ENCODE data around the gene ABLIM2.

Gene ABLIM2

DNA sequence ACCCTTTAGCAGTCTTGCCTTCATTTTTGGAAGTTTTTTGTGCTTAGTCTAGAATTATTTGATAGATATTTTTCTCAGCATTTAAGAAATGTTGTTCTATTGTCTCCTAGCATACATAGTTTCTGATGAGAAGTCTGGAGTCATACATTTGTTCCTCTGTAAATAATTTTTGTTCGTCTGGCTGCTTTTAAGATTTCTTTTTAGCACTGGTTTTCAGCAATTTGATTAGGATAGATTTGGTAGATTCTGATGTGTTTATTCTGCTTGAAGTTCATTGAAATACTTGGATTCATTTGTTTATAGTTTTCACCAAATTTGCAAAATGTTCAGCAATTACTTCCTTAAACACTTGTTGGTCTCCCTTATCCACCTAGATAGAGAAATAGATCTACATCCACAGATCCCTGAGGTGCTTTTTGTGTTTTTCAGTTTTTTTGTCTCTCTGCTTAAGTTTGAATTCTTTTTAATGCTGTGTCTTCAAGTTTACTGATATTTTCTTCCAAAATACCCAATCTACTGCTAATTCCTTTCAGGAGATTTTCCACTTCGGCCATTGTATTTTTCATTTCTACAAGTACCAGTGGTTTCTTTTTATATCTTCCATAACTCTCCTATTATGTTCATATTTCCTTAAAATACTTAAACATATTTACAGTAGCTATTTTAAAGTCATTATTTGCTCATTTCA is 64.9 kb downstream of the ABLIM2 start:
- Histone ChIP-seq H3K4me3 (ENCODE audit: low read length) (no peak overlapping the region), H3K27ac (ENCODE audit: low read depth, low read length) (no peak overlapping the region), H3K36me3 (ENCODE audit: control insufficient read depth, insufficient read depth, low read length) (no peaks in the 10 kb centered on the region), H3K27me3 (ENCODE audit: control insufficient read depth, insufficient read depth, low read length) (no peaks in the 10 kb centered on the region), H3K9ac (ENCODE audit: low read length) (no peak overlapping the region), H3K4me1 (ENCODE audit: control insufficient read depth, insufficient read depth, low read length) (no peaks in the 10 kb centered on the region)

DNA sequence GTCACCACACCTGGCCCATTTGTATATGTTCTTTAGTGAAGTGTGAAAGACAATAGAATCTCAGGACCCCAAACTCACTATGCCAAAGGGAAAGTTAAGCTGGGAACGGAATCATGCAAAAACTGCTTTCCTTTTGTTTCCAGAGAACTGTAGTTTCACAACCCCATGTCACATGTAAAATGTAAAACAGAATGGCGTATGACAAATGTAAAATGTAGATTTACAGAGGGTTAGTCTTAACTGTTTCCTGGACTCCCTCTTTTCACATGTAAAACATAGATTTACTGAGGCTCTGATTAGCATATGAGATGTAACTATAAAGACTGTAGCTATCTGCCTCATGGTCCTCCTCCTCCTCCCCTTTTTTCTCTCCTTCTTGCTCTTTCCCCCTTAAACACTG is 66.3 kb downstream of the ABLIM2 start:
- no peak overlapping the region for H3K9ac ChIP-seq (ENCODE audit: low read length)
- H3K27me3 ChIP-seq (ENCODE audit: control insufficient read depth, insufficient read depth, low read length), result no peaks in the 10 kb centered on the region
- no peak overlapping the region for H3K4me3 ChIP-seq (ENCODE audit: low read length)
- no peaks in the 10 kb centered on the region for H3K36me3 ChIP-seq (ENCODE audit: control insufficient read depth, insufficient read depth, low read length)
- H3K27ac ChIP-seq (ENCODE audit: low read depth, low read length), result no peak overlapping the region
- no peaks in the 10 kb centered on the region for H3K4me1 ChIP-seq (ENCODE audit: control insufficient read depth, insufficient read depth, low read length)

DNA sequence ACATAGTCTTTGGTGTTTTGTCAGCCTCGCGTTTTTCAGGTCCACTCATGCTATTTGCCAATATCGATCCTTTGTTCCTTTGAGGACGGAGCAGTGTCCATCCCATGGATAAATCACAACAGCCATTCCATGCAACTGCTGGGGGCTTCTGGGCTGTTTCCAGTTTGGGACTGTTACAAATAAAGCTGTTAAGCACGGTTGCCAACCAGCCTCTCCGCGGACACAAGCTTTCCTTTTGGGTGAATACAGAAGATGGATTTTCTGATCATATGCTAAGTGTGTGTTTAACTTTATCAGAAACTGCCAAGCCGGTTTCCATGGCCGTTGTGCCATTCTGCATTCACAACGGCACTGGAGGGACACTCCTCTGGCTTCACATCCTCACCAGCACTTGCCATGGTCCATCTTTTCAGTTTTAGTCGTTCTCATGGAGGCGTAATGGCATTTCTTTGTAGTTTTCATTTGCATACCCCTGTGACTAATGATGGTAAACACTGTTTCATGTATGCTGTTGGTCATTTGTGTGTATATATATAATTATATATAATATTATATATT is 67.8 kb downstream of the ABLIM2 start:
- Histone ChIP-seq H3K27me3 (ENCODE audit: control insufficient read depth, insufficient read depth, low read length) (no peaks in the 10 kb centered on the region), H3K9ac (ENCODE audit: low read length) (no peak overlapping the region), H3K4me1 (ENCODE audit: control insufficient read depth, insufficient read depth, low read length) (no peaks in the 10 kb centered on the region), H3K4me3 (ENCODE audit: low read length) (no peak overlapping the region), H3K36me3 (ENCODE audit: control insufficient read depth, insufficient read depth, low read length) (no peaks in the 10 kb centered on the region), H3K27ac (ENCODE audit: low read depth, low read length) (no peak overlapping the region)

GRCh38 chr4:8090312-8090711 is 68.3 kb downstream of the ABLIM2 start:
- H3K36me3 ChIP-seq (ENCODE audit: control insufficient read depth, insufficient read depth, low read length), result no peaks in the 10 kb centered on the region
- no peaks in the 10 kb centered on the region for H3K4me1 ChIP-seq (ENCODE audit: control insufficient read depth, insufficient read depth, low read length)
- no peaks in the 10 kb centered on the region for H3K27me3 ChIP-seq (ENCODE audit: control insufficient read depth, insufficient read depth, low read length)
- H3K9ac ChIP-seq (ENCODE audit: low read length), result no peak overlapping the region
- no peak overlapping the region for H3K4me3 ChIP-seq (ENCODE audit: low read length)
- H3K27ac ChIP-seq (ENCODE audit: low read depth, low read length), result no peak overlapping the region

DNA sequence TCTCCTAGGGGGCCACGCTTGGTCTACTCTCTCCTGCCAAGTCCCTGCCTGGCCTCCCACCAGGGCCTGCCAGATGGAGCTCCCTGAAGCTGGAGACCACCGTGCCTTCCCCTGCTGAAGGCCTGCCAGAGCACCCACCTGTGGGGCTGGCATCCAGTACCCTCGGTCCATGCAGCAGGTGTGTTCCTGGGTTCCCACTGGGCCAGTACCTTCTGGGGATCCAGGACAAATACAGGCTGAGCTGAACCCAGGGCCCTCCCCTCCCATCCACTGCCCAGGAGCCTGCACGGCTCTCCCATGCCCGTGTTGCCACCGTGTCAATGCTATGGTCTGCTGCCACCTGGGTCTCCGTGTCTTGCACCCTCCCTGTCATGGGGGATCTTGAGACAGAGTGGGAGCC is 68.8 kb downstream of the ABLIM2 start:
- no peak overlapping the region for H3K27ac ChIP-seq (ENCODE audit: low read depth, low read length)
- no peak overlapping the region for H3K9ac ChIP-seq (ENCODE audit: low read length)
- no peaks in the 10 kb centered on the region for H3K27me3 ChIP-seq (ENCODE audit: control insufficient read depth, insufficient read depth, low read length)
- no peaks in the 10 kb centered on the region for H3K4me1 ChIP-seq (ENCODE audit: control insufficient read depth, insufficient read depth, low read length)
- no peak overlapping the region for H3K4me3 ChIP-seq (ENCODE audit: low read length)
- H3K36me3 ChIP-seq (ENCODE audit: control insufficient read depth, insufficient read depth, low read length), result no peaks in the 10 kb centered on the region

GRCh38 chr4:8088966-8089491 is 69.6 kb downstream of the ABLIM2 start:
- no peaks in the 10 kb centered on the region for H3K36me3 ChIP-seq (ENCODE audit: control insufficient read depth, insufficient read depth, low read length)
- no peaks in the 10 kb centered on the region for H3K27me3 ChIP-seq (ENCODE audit: control insufficient read depth, insufficient read depth, low read length)
- no peak overlapping the region for H3K4me3 ChIP-seq (ENCODE audit: low read length)
- H3K4me1 ChIP-seq (ENCODE audit: control insufficient read depth, insufficient read depth, low read length), result no peaks in the 10 kb centered on the region
- H3K9ac ChIP-seq (ENCODE audit: low read length), result no peak overlapping the region
- H3K27ac ChIP-seq (ENCODE audit: low read depth, low read length), result no peak overlapping the region

GRCh38 chr4:8087921-8088495 is 70.6 kb downstream of the ABLIM2 start:
- Histone ChIP-seq H3K27ac (ENCODE audit: low read depth, low read length) (no peak overlapping the region), H3K27me3 (ENCODE audit: control insufficient read depth, insufficient read depth, low read length) (no peaks in the 10 kb centered on the region), H3K4me1 (ENCODE audit: control insufficient read depth, insufficient read depth, low read length) (no peaks in the 10 kb centered on the region), H3K9ac (ENCODE audit: low read length) (no peak overlapping the region), H3K36me3 (ENCODE audit: control insufficient read depth, insufficient read depth, low read length) (no peaks in the 10 kb centered on the region), H3K4me3 (ENCODE audit: low read length) (no peak overlapping the region)

GRCh38 chr4:8086783-8087445 is 71.7 kb downstream of the ABLIM2 start:
- Histone ChIP-seq H3K9ac (ENCODE audit: low read length) (no peak overlapping the region), H3K4me3 (ENCODE audit: low read length) (no peak overlapping the region), H3K27me3 (ENCODE audit: control insufficient read depth, insufficient read depth, low read length) (no peaks in the 10 kb centered on the region), H3K36me3 (ENCODE audit: control insufficient read depth, insufficient read depth, low read length) (no peaks in the 10 kb centered on the region), H3K27ac (ENCODE audit: low read depth, low read length) (no peak overlapping the region), H3K4me1 (ENCODE audit: control insufficient read depth, insufficient read depth, low read length) (no peaks in the 10 kb centered on the region)

- H3K4me1 ChIP-seq (ENCODE audit: control insufficient read depth, insufficient read depth, low read length), result no peaks in the 10 kb centered on the region
- no peaks in the 10 kb centered on the region for H3K36me3 ChIP-seq (ENCODE audit: control insufficient read depth, insufficient read depth, low read length)
- H3K27me3 ChIP-seq (ENCODE audit: control insufficient read depth, insufficient read depth, low read length), result no peaks in the 10 kb centered on the region
- H3K27ac ChIP-seq (ENCODE audit: low read depth, low read length), result no peak overlapping the region
- H3K4me3 ChIP-seq (ENCODE audit: low read length), result no peak overlapping the region
- no peak overlapping the region for H3K9ac ChIP-seq (ENCODE audit: low read length)
Observed at GRCh38 chr4:8085491-8086117, 73.0 kb downstream of the ABLIM2 start.

GRCh38 chr4:8084712-8085490 is 73.7 kb downstream of the ABLIM2 start:
- Histone ChIP-seq H3K36me3 (ENCODE audit: control insufficient read depth, insufficient read depth, low read length) (no peaks in the 10 kb centered on the region), H3K9ac (ENCODE audit: low read length) (no peak overlapping the region), H3K4me1 (ENCODE audit: control insufficient read depth, insufficient read depth, low read length) (no peaks in the 10 kb centered on the region)

GRCh38 chr4:8084031-8084660 is 74.5 kb downstream of the ABLIM2 start:
- Histone ChIP-seq H3K36me3 (ENCODE audit: control insufficient read depth, insufficient read depth, low read length) (no peaks in the 10 kb centered on the region), H3K4me3 (ENCODE audit: low read length) (no peak overlapping the region), H3K4me1 (ENCODE audit: control insufficient read depth, insufficient read depth, low read length) (no peaks in the 10 kb centered on the region), H3K27ac (ENCODE audit: low read depth, low read length) (no peak overlapping the region), H3K9ac (ENCODE audit: low read length) (no peak overlapping the region), H3K27me3 (ENCODE audit: control insufficient read depth, insufficient read depth, low read length) (no peaks in the 10 kb centered on the region)

More at GRCh38 chr4:8084712-8085490, 73.7 kb downstream of the ABLIM2 start:
- Histone ChIP-seq H3K27ac (ENCODE audit: low read depth, low read length) (no peak overlapping the region), H3K4me3 (ENCODE audit: low read length) (no peak overlapping the region), H3K27me3 (ENCODE audit: control insufficient read depth, insufficient read depth, low read length) (no peaks in the 10 kb centered on the region)

All from rectal smooth muscle tissue (tissue), 1 donor.